Activated T-cell treated with anti-CD3 and anti-CD28 coated beads for 48 hours (primary cell): Measurements from ENCODE around the gene SLC16A10.
"Not testable (repeated sequence)": the region's sequence is repeated elsewhere in the genome, so short reads cannot be mapped to it uniquely, and the experiment has no call there.

Source experiments
- DNase-seq: peaks from one replicate; pipeline ENCODE4 v3.0.0-alpha.2; 2020; ENCODE audit warnings: low read depth

The SLC16A10 gene

DNA sequence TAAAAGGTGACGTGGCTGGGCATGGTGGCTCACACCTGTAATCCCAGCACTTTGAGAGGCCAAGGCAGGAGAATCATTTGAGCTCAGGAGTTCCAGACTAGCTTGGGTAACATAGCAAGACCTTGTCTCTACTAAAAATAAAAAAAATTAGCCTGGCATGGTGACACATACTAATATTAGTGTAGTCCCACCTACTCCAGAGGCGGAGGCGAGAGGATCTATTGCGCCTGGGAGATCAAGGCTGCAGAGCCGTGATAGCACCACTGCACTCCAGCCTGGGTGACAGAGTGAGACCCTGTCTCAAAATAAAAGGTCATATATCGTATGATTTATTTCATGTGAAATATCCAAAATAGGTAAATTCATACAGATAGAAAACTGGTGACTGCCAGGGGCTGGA, 132.5 kb downstream of the SLC16A10 start:
- DNase-seq, result no peak

DNA sequence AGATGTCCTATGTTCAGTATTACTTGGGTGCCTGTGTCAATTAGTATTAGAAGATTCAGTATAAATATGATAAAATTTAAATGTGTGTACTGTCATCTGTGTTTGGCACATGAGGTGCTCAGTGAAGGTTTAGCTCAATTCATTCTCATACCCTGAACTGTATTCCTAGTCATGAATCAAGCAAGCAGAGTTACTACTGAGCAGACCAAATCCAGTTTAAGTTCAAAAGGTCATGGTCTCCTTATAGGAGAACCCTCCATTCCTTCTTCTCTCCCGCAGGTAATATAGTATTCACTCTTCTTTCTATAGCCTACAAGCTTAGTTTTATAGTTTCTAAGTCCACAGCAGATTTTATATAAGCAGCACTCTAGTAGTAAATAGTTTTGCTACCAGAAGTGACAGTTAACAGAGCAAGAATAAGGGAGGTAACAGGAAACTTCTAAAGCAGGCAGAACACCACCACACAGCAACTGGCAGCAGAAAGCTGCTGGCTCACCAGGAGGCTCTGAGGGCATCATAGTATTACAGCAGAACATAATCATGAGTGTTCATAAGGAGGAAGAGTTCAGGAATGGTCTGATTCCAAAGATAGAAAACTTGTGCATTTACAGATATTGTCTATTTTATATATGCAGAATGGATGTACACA, 133.2 kb downstream of the SLC16A10 start:
- DNase-seq, result no peak

- no peak for DNase-seq
Observed at GRCh38 chr6:111221804-111222203, 134.5 kb downstream of the SLC16A10 start.

- DNase-seq, result no peak
Observed at GRCh38 chr6:111222341-111222740, 135.0 kb downstream of the SLC16A10 start.

DNA sequence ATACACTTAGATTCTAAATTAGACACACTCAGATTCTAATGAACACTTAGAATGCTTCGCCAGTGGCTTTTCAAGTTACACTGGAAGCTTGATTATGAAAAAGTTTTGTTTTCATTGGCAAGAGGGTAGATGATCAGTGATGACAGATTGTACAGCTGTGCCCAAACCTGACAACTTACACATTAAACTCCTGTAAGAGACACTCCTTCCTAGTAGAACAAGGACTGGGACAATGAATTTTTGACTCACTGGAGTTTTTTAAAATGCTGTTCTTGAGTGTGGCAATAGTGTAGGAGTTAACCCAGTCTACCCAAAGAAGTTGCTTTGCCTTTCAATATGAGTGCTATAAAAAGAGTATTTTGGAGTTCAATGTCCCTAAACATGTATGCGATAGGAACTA, 140.8 kb downstream of the SLC16A10 start:
- no peak for DNase-seq

- DNase-seq, result no peak
Observed at GRCh38 chr6:111230351-111231089, 143.2 kb downstream of the SLC16A10 start.

DNA sequence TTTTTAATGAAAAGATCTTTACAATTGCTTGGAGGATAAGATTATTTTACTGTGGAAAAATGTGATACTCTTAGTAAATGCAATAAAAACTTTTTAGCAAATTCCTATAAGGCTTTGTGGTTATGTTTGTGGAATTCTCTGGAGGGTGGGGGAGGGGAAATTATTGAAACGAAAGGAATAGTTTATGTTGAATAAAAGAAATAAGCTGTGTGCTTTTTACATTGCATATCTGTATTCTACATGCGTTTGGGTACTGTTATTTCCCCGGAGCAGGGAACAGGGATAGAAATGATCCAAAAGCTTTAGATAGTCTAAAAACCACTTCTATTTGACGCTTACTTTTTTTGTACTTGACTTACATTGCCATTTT, 143.8 kb downstream of the SLC16A10 start:
- DNase-seq, result no peak

DNA sequence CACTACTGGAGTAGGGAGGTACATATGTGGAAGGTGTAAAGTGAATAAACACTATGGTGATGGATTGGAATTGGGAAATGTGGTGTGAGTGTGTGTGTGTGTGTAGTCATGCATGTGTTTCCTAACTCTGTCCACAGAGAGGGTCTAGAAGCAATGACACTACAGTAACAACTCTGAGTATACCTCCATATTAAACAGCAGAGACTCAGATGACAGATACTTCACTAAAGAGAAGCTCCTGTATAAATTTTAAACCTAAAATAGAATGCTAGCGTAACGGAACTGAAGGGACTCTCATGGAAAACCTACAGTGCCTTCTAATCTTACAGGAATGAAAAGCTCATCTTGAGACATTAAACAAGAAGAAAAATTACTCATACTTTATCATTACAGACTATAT, 150.5 kb downstream of the SLC16A10 start:
- no peak for DNase-seq

- no peak for DNase-seq
Observed at GRCh38 chr6:111238464-111239119, 151.3 kb downstream of the SLC16A10 start.

GRCh38 chr6:111239461-111239860, 152.2 kb downstream of the SLC16A10 start:
- no peak for DNase-seq

DNA sequence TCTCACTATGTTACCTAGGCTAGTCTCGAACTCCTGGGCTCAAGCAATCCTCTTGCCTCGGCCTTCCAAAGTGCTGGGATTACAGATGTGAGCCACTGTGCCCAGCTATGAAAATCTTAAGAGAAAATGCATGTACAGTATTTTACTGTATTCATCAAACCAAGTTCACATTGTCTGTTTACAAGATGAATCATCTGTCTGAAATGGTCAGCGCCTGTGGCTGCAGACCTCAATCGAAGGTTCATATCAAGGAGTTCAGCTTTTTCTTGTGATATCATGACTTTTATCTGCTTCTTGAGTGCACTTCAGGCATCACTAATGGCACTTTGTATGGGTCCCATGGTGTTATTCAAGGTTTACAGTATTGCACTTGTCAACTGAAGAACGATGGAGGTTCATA, 155.1 kb downstream of the SLC16A10 start:
- no peak for DNase-seq

GRCh38 chr6:111243095-111243494, 155.8 kb downstream of the SLC16A10 start:
- no peak for DNase-seq

DNA sequence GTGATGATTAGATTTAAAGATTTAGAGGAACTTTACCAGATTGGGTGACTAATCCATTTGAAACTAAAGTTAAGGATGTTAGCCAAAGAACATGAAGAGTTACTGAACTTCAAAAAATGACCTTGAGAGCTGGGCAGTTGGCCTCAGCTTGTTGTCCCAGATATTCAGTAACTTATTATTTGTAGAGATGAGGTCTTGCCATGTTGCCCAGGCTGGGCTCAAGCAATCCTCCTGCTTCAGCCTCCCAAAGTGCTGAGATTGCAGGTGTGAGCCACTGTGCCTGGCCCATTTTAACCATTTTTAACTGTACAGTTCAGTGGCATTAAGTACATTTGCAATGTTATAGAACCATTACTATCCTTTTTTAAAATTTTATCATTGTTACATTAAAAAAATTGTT, 161.5 kb downstream of the SLC16A10 start:
- no peak for DNase-seq

- no peak for DNase-seq
Observed at GRCh38 chr6:111250791-111251354, 163.6 kb downstream of the SLC16A10 start.

GRCh38 chr6:111252726-111253125, 165.4 kb downstream of the SLC16A10 start:
- no peak for DNase-seq

DNA sequence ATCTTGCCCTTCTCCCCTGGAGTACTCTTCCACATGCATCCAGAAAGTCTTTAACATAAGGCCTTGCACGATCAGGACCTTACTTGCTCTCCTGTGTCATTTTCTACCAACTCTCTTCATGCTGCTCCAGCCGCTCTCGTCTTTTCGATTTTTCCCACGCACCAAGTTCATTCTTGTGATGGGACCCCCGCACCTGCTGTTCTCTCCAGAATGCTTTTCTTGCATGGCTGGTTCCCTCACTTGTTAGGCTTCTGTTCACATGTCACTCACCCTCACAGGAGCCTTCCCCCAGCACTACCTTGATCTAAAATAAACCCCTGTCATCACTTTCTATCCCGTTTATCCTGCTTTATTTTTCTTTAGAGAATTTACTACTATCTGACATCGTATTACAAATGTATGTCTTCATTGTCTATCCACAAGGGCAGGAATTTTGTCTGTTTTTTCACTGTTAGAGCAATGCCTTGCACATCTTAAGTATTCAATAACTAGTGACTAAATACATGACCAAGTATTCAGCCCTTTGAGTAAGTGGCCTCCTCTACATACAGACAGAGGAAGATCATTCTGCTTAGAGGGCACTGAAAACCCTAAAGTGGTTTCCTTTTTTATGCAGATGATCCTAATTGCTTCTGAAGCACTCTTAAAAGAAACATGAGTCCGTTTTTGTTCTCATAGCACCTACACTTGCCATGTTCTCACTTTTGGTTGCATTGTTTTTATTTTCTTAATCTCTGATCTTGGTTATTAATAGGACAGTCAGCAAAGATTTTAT, 166.9 kb downstream of the SLC16A10 start:
- DNase-seq, result no peak

DNA sequence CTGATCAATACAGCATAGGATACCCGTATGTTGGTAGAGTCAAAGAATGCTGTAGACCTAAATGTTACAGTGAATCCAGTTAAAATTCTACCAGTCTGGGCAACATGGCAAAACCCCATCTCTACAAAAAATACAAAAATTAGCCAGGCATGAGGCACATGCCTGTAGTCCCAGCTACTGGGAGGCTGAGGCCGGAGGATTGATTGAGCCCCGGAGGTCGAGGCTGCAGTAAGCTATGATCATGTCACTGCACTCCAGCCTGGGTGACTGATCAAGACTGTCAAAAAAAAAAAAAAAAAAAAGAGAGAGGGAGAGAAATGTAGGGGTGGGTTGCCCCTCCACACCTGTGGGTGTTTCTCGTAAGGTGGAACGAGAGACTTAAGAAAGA, 167.5 kb downstream of the SLC16A10 start:
- DNase-seq, result no peak

GRCh38 chr6:111255838-111256237, 168.5 kb downstream of the SLC16A10 start:
- not testable (repeated sequence) for DNase-seq

- no peak for DNase-seq
Observed at GRCh38 chr6:111256646-111257045, 169.3 kb downstream of the SLC16A10 start.

GRCh38 chr6:111258010-111258409, 170.7 kb downstream of the SLC16A10 start:
- no peak for DNase-seq

GRCh38 chr6:111258615-111259088, 171.3 kb downstream of the SLC16A10 start:
- DNase-seq, result no peak
